Astrocyte (in vitro differentiated cells and primary cell): ENCODE results near the gene MRPL20. TPM values are rescaled to one million over a fixed set of nuclear protein-coding genes. Genes with fewer than 3 reads are reported as not detected.

ENCODE experiments used
- DNase-seq: peaks from one replicate; pipeline ENCODE4 v3.0.0-alpha.2; 2010; ENCODE audit warnings: low read depth
- FAIRE-seq: peaks from 2 replicates; lab custom pipeline; 2011; peaks lifted over from hg19 to GRCh38; lab: Jason Lieb, UNC
- H2AFZ ChIP-seq: 2 replicates; pipeline ENCODE4 v1.6.0; 2012; ENCODE audit warnings: low read depth, low read length, inconsistent platforms
- H3K27ac ChIP-seq: 2 replicates; pipeline ENCODE4 v1.5.1; 2011; ENCODE audit warnings: low read depth, low read length, inconsistent platforms
- H3K27me3 ChIP-seq: 2 replicates; pipeline ENCODE4 v1.6.0; 2011; ENCODE audit warnings: low read length, inconsistent platforms; ENCODE audit not compliant: insufficient read depth
- H3K36me3 ChIP-seq: 2 replicates; pipeline ENCODE4 v1.5.1; 2011; ENCODE audit warnings: low read length, inconsistent platforms; ENCODE audit not compliant: insufficient read depth
- H3K4me1 ChIP-seq: 2 replicates; pipeline ENCODE4 v1.5.1; 2011; ENCODE audit warnings: low read length, inconsistent platforms; ENCODE audit not compliant: insufficient read depth
- H3K4me2 ChIP-seq: 2 replicates; pipeline ENCODE4 v1.6.0; 2012; ENCODE audit warnings: low read length, inconsistent platforms
- H3K4me3 ChIP-seq: 2 replicates; pipeline ENCODE4 v1.5.1; 2011; ENCODE audit warnings: low read depth, mild to moderate bottlenecking, low read length, inconsistent platforms; ENCODE audit not compliant: insufficient read depth
- H3K79me2 ChIP-seq: 2 replicates; pipeline ENCODE4 v1.6.0; 2012; ENCODE audit warnings: mild to moderate bottlenecking, low read length, inconsistent platforms; ENCODE audit not compliant: insufficient read depth
- H3K9ac ChIP-seq: 2 replicates; pipeline ENCODE4 v1.6.0; 2012; ENCODE audit warnings: mild to moderate bottlenecking, low read length, inconsistent platforms
- H3K9me3 ChIP-seq: 2 replicates; pipeline ENCODE4 v1.5.1; 2012; ENCODE audit warnings: low read depth, mild to moderate bottlenecking, low read length, inconsistent platforms; ENCODE audit not compliant: insufficient read depth
- H4K20me1 ChIP-seq: 2 replicates; pipeline ENCODE4 v1.6.0; 2012; ENCODE audit warnings: low read length, inconsistent platforms; ENCODE audit not compliant: insufficient read depth
- H3K27ac Mint-ChIP-seq: one replicate; pipeline ENCODE4 v1.8.0; 2021; ENCODE audit warnings: mild to moderate bottlenecking, mixed read lengths; ENCODE audit not compliant: unreplicated experiment
- H3K27me3 Mint-ChIP-seq: one replicate; pipeline ENCODE4 v1.8.0; 2021; ENCODE audit warnings: low read depth, mixed read lengths; ENCODE audit not compliant: unreplicated experiment
- H3K36me3 Mint-ChIP-seq: one replicate; pipeline ENCODE4 v1.8.0; 2021; ENCODE audit warnings: low read depth, mixed read lengths; ENCODE audit not compliant: unreplicated experiment
- H3K4me1 Mint-ChIP-seq: one replicate; pipeline ENCODE4 v1.8.0; 2021; ENCODE audit warnings: low read depth, mixed read lengths; ENCODE audit not compliant: unreplicated experiment
- H3K4me3 Mint-ChIP-seq: one replicate; pipeline ENCODE4 v1.8.0; 2021; ENCODE audit warnings: mild to moderate bottlenecking, moderate library complexity, mixed read lengths; ENCODE audit not compliant: unreplicated experiment
- H3K9me3 Mint-ChIP-seq: one replicate; pipeline ENCODE4 v1.8.0; 2021; ENCODE audit warnings: mild to moderate bottlenecking, mixed read lengths; ENCODE audit not compliant: unreplicated experiment
- EZH2 ChIP-seq: IDR thresholded peaks from 2 replicates; pipeline ENCODE4 v1.6.1; 2012; ENCODE audit warnings: mild to moderate bottlenecking, low read length, inconsistent platforms; ENCODE audit not compliant: insufficient read depth
- total RNA-seq: library from RNA; stranded (reverse); gene quantifications from 2 replicates; pipeline ENCODE4 v1.2.1, GENCODE V29; 2021
- TF ChIP-seq, protein P1 (sequence below): IDR thresholded peaks from 2 replicates; pipeline ENCODE4 v1.5.1; 2011; ENCODE audit warnings: low read depth, mild to moderate bottlenecking, inconsistent platforms, low read length, moderate library complexity; ENCODE audit not compliant: insufficient read depth

MRPL20 gene
- total RNA-seq, 1 donor from 2014 or later = 88.5 TPM

DNA sequence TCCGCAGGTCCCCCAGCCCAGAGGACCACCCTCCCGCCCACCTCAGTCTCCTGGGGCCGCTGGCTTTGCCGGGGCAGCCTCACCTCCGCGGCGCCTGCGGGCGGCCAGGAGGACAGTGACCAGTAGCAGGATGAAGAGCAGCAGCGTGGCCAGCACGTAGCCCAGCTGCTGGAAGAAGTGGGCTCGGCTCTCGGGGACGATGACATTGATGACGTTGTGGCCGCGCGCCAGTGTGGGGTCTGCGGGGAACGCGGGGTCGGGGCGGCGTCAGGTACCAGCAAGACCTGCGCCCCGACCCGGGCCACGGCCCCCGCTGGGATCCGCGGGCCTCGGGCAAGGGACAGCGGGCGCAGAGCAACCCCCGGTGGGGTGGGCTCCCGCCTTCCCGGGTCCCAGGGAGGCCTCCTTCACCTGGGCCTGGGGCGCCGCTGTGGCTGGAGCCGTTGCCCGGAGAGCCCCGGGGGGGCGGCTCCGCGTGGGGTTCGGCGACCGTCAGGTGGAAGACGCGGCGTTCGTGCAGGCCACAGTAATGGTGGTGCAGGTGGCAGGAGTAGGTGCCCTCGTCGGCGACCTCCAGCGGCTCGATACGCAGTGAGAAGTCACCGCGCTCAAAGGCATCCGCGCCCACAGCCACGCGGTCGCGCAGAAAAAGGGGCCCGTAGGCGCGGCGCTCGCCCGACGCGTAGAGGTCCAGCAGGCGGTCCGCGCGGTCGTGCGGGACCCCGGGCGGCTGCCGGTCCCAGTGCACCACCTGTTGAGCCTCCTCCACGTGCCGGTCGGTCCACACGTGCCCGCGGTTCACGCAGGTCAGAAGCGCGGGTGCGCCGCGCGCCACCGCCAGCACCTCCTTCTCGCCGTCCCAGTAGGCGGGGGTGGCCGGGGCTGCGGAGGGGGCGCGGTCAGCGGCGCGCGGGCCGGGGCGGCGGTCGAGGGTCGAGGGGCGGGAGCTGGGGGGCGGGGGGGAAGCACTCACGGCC is 52.5 kb downstream of the MRPL20 start:
- Histone ChIP-seq H3K79me2 (peaks cover 51% of the 10 kb centered on the region), H3K4me3 (no peak overlapping the region), H3K9me3 (no peaks in the 10 kb centered on the region), H3K9ac (no peak overlapping the region), H4K20me1 (peaks cover 48% of the 10 kb centered on the region), H3K27ac (no peak overlapping the region), H3K36me3 (peaks cover 11% of the 10 kb centered on the region), H3K27me3 (no peaks in the 10 kb centered on the region), H3K4me1 (peaks cover 27% of the 10 kb centered on the region), H2AFZ (no peak overlapping the region), H3K4me2 (peak overlapping the region; percentile 22)
- Mint-ChIP-seq H3K27ac (no peak overlapping the region), H3K4me3 (peak overlapping the region; percentile 79), H3K9me3 (no peaks in the 10 kb centered on the region), H3K4me1 (peaks cover 17% of the 10 kb centered on the region), H3K36me3 (peaks cover 6% of the 10 kb centered on the region), H3K27me3 (peaks cover 2% of the 10 kb centered on the region)
- no peak for DNase-seq
- no peak for TF ChIP-seq EZH2
- TF ChIP-seq, protein P1, sequence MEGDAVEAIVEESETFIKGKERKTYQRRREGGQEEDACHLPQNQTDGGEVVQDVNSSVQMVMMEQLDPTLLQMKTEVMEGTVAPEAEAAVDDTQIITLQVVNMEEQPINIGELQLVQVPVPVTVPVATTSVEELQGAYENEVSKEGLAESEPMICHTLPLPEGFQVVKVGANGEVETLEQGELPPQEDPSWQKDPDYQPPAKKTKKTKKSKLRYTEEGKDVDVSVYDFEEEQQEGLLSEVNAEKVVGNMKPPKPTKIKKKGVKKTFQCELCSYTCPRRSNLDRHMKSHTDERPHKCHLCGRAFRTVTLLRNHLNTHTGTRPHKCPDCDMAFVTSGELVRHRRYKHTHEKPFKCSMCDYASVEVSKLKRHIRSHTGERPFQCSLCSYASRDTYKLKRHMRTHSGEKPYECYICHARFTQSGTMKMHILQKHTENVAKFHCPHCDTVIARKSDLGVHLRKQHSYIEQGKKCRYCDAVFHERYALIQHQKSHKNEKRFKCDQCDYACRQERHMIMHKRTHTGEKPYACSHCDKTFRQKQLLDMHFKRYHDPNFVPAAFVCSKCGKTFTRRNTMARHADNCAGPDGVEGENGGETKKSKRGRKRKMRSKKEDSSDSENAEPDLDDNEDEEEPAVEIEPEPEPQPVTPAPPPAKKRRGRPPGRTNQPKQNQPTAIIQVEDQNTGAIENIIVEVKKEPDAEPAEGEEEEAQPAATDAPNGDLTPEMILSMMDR = no peak
- no peak for FAIRE-seq

DNA sequence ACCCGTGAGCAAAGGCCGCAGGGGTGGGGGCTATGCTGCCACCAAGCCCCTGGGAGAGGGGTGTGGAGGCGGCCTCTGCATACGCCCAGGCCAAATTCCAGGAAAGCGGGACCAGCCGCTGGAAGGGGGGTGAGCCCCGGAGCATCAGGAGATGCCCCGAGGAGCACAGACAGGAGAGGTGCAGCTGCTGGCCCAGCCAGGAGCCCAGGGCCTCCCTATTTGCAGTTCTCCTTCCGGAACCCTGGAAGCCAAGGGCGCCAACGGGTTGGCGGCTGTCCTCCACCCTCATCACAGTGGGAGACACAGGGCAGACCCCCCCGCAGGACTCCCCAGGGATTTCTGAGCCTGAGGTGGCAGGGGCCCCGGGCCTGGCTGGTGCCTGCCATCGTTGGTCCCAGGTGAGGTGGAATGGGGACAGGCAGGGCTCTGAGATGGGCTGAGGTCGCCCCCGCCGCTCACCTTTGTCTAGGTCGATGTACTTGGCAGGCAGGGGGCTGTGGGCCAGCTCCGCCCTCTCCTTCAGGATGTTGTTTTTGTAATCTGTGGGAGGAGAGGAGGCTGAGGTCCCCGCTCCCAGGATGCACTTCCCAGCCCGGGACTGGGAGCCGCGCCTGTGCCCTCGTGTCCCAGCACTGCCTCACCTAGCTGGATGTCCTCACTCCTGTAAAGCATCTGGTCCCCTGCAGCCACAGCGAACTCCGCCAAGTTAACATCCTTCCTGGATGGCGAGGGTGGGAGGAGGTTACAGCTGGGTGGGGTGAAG is 53.5 kb downstream of the MRPL20 start:
- Histone ChIP-seq H3K4me3 (no peak overlapping the region), H3K36me3 (peaks cover 11% of the 10 kb centered on the region), H3K9ac (no peak overlapping the region), H3K4me1 (peaks cover 17% of the 10 kb centered on the region), H3K9me3 (no peaks in the 10 kb centered on the region), H3K4me2 (peak overlapping the region; percentile 22), H2AFZ (no peak overlapping the region), H3K79me2 (peaks cover 54% of the 10 kb centered on the region), H3K27ac (no peak overlapping the region), H4K20me1 (peaks cover 48% of the 10 kb centered on the region), H3K27me3 (no peaks in the 10 kb centered on the region)
- Mint-ChIP-seq H3K9me3 (no peaks in the 10 kb centered on the region), H3K4me3 (no peak overlapping the region), H3K27me3 (peaks cover 2% of the 10 kb centered on the region), H3K27ac (no peak overlapping the region), H3K4me1 (peaks cover 10% of the 10 kb centered on the region), H3K36me3 (peaks cover 6% of the 10 kb centered on the region)
- no peak for TF ChIP-seq EZH2
- TF ChIP-seq, protein P1 = no peak
- no peak for DNase-seq
- FAIRE-seq = no peak
